ENCODE results near the gene MSTO1.
"Not testable (repeated sequence)": the region's sequence is repeated elsewhere in the genome, so short reads cannot be mapped to it uniquely, and the experiment has no call there.

Gene MSTO1

GRCh38 chr1:155622191-155622590 is 12.2 kb downstream of the MSTO1 start:
- DNase-seq: no peak

DNA sequence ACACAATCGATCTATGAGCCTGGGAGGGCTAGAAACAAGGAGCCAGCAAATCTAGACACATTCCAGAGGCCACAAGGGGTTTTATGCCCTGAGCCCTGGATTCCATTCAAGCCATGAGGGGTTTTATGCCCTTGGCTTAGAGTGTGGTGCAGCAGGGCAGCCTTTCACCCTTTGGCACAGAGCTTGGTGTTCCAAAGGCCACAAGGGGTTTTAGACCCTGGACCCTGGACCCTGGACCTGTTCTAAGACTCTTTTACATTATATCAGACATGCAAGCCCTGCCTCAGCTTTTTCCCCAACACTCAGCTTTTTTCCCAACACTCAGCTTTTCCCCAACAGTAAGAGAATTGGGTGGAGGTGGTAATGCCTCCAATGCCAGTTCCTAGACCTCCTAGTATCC is 13.3 kb downstream of the MSTO1 start:
- no peak for DNase-seq

- DNase-seq: not testable (repeated sequence)
Measured at GRCh38 chr1:155626428-155626827, 16.4 kb downstream of the MSTO1 start.

- no peak for DNase-seq
Measured at GRCh38 chr1:155636397-155637153, 26.6 kb downstream of the MSTO1 start.

GRCh38 chr1:155640367-155640766 is 30.3 kb downstream of the MSTO1 start:
- no peak for DNase-seq

GRCh38 chr1:155642559-155643180 is 32.7 kb downstream of the MSTO1 start:
- not testable (repeated sequence) for DNase-seq

GRCh38 chr1:155643230-155643629 is 33.2 kb downstream of the MSTO1 start:
- no peak for DNase-seq

DNA sequence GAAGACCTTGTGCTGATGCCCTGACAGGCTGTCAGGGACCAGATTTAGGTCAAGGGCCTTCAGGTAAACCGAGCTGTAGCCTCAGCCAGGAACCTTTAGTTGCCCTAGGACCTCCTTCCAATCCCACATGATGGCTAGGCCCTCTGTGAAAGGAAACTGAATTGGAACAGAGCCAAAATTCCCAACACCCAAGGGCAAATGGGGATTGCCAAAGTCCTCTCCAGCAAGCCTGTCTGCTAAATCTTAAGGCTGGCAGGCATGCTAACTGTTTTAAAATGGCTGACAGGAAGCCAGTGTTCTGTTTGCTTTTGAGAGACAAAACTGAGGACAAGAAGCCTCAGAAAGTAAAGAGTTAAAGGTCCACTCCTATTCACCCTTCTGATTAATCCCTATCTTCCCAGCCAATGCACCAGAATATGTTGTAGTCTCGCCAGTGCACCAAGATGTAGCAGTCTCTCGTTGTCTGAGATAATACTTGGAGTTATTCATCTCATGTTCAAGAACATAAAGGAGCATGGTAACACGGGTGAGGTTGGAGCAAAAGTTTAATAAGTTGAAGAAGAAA is 35.1 kb downstream of the MSTO1 start:
- no peak for DNase-seq

GRCh38 chr1:155645648-155646047 is 35.6 kb downstream of the MSTO1 start:
- no peak for DNase-seq

DNA sequence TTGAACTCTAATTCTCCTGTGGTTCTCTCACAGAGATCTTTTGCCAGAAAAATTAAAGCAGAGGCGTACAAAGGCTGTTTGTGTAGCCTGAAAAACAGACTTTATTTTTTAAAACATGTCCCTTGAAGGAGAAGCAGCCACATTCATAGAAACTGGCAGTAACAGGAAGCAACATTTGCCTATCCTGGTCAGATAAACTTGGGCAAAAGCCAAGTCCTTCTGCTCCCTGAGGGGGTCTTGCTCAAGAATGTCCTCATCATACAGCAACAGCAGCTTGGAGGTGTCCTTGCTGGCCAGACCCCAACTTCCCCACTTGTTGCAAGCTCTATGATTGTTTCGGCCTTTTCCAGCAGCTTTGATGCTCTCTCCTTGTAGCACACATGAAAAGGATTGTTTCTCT is 36.3 kb downstream of the MSTO1 start:
- no peak for DNase-seq

DNA sequence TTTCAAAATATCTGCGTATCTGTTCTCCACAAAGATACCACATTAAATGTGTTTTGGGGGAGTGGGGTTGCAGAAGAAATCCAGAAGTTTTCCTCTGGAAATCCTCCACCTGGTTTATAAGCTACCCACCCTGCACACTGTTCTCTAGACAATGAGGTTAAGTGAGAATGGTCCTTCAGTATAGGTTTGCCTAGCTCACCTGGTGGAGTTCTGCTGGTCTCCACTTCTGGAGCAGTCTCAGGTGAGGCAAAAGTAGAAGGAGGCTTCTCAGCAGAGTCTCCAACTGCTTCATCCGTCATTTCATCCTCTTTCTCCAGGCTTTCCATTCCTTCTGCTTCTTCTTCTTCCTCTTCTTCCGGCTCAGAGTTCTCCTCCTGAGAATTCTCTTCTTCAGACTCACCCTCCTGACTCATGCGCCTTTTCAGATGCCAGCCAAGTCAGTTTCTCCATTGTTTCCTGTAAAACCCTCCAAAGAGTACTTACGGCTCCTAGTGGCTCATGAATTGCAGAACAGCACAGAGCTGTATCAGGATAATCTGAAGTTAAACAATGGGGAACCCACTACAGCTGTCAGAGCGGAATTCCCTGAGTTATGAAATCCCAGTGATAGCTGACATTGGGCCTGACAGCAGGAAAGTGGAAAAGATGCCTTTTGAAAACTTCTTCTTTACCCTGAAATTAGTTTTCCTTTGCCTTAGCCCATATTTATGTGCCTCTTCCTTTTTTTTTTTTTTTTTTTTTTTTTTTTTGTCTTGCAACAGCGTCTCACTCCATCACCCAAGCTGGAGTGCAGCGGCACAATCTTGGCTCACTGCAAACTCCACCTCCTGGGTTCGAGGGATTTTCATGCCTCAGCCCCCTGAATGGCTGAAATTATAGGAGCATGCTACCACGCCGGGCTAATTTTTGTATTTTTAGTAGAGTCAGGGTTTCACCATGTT is 38.5 kb downstream of the MSTO1 start:
- DNase-seq: no peak

- no peak for DNase-seq
Measured at GRCh38 chr1:155649676-155650075, 39.7 kb downstream of the MSTO1 start.

DNA sequence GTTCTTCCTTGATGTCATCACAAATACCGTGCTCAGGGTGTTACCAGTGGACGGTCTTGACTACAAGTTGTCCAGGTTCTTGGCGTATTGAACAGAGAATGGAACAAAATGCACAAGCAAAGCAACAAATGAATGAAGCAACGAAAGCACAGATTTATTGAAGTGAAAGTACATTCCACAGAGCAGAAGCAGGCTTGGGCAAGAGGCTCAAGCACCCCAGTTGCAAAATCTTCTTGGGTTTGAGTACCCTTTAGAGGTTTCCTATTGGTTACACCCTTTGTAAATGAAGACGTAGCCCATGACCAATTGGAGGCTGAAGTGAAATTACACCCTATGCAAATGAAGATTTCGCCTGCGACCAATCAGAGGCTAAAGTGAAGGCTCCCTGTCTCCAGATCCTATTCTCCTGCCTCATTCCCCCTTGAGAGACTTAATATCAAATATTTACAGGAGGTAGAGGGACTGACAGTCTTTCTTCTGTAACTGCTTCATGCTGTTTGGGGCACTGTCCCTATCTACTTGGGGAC is 40.3 kb downstream of the MSTO1 start:
- DNase-seq: no peak

- DNase-seq: no peak
Measured at GRCh38 chr1:155651861-155652661, 42.0 kb downstream of the MSTO1 start.

GRCh38 chr1:155652951-155653350 is 42.9 kb downstream of the MSTO1 start:
- DNase-seq: no peak

DNA sequence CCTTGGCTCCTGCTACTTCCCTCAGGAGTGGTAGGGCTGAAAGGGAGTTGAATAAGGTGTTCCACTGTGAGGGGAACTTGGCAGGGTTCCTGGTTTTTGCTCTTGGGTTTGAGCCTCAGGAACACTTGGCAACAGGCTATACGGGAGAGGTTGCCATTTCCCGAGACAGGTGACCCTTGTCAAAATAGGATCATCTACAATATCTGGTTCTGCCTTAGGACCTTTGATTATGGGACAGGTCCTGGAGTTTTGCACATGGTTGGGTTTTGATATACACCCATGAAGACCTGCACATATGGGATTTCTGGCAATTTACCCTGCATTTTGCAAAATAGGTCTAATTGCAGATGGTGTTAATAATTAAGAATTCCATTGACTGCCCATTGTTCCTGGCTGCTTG is 47.4 kb downstream of the MSTO1 start:
- no peak for DNase-seq

GRCh38 chr1:155661239-155661638 is 51.2 kb downstream of the MSTO1 start:
- DNase-seq: not testable (repeated sequence)
